ENCODE data around the gene WNT2.

DNA sequence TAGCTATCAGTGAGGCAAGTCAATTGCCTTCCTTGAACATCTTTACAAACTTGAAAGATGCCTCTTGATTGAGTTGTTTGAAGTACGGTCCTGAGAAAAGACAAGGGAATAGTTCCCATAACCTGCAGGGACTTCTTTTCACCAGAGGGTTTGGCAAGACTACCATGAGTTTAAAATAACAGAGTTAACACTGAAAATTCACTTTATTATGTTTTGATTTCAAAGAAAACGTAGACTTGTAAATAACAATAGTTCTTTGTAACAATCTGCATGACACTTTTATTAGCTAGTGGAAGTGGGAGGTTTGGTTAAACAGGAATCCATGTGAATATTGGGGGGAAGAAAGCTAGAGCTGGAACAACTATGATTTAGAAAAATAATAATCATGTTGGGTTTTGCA lies 49.5 kb downstream of the WNT2 start:
- TF ChIP-seq, protein P1, sequence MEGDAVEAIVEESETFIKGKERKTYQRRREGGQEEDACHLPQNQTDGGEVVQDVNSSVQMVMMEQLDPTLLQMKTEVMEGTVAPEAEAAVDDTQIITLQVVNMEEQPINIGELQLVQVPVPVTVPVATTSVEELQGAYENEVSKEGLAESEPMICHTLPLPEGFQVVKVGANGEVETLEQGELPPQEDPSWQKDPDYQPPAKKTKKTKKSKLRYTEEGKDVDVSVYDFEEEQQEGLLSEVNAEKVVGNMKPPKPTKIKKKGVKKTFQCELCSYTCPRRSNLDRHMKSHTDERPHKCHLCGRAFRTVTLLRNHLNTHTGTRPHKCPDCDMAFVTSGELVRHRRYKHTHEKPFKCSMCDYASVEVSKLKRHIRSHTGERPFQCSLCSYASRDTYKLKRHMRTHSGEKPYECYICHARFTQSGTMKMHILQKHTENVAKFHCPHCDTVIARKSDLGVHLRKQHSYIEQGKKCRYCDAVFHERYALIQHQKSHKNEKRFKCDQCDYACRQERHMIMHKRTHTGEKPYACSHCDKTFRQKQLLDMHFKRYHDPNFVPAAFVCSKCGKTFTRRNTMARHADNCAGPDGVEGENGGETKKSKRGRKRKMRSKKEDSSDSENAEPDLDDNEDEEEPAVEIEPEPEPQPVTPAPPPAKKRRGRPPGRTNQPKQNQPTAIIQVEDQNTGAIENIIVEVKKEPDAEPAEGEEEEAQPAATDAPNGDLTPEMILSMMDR (conservative IDR thresholded peaks at IDR 0.05 in 1 of 2, IDR thresholded peaks at IDR 0.05 in 1 of 2; ENCODE audit: low read depth in 1 of 2, low read length in 2 of 2) = no peak
- no peak for TF ChIP-seq EZH2 (IDR thresholded peaks at IDR 0.05; ENCODE audit: low read length, missing control alignments)

Data from fibroblast of lung (primary cell).